GM21360 (cell line): ENCODE measurements around the gene FOCAD.
"Not testable (repeated sequence)": the region's sequence is repeated elsewhere in the genome, so short reads cannot be mapped to it uniquely, and the experiment has no call there.

Experiments used
- ATAC-seq: cut with Tn5 transposase; IDR thresholded peaks from one replicate; pipeline ENCODE4 v1.9.1; 2021; ENCODE audit warnings: mild to moderate bottlenecking, moderate library complexity; ENCODE audit not compliant: unreplicated experiment

FOCAD gene

GRCh38 chr9:20684035-20684874, at the start of gene FOCAD:
FOCAD (plus strand) TSS chr9:20684259; CDS start chr9:20715354, 31,095 bp downstream.
- ATAC-seq: peak; percentile 98

GRCh38 chr9:20634895-20635294, 49.2 kb upstream of the FOCAD start:
- ATAC-seq: no peak

GRCh38 chr9:20636888-20637440, 47.1 kb upstream of the FOCAD start:
- ATAC-seq: no peak

- ATAC-seq: peak; percentile 85
These were observed 43.5 kb upstream of the FOCAD start for GRCh38 chr9:20640331-20641187.

- no peak for ATAC-seq
These were observed 42.0 kb upstream of the FOCAD start for GRCh38 chr9:20642045-20642444.

GRCh38 chr9:20643660-20644059, 40.4 kb upstream of the FOCAD start:
- no peak for ATAC-seq

GRCh38 chr9:20646656-20647055, 37.4 kb upstream of the FOCAD start:
- ATAC-seq: no peak

- no peak for ATAC-seq
These were observed 34.7 kb upstream of the FOCAD start for GRCh38 chr9:20649381-20649780.

GRCh38 chr9:20650313-20650712, 33.7 kb upstream of the FOCAD start:
- ATAC-seq: no peak

GRCh38 chr9:20650750-20651299, 33.2 kb upstream of the FOCAD start:
- ATAC-seq: no peak

GRCh38 chr9:20651939-20652338, 32.1 kb upstream of the FOCAD start:
- ATAC-seq: no peak

- not testable (repeated sequence) for ATAC-seq
These were observed 25.8 kb upstream of the FOCAD start for GRCh38 chr9:20658246-20658667.

GRCh38 chr9:20658677-20659473, 25.2 kb upstream of the FOCAD start:
- ATAC-seq: no peak

- no peak for ATAC-seq
These were observed 24.5 kb upstream of the FOCAD start for GRCh38 chr9:20659474-20659967.

GRCh38 chr9:20662156-20662555, 21.9 kb upstream of the FOCAD start:
- no peak for ATAC-seq

GRCh38 chr9:20663133-20663532, 20.9 kb upstream of the FOCAD start:
- no peak for ATAC-seq

- no peak for ATAC-seq
These were observed 19.6 kb upstream of the FOCAD start for GRCh38 chr9:20664501-20664900.

- ATAC-seq: no peak
These were observed 13.7 kb upstream of the FOCAD start for GRCh38 chr9:20670395-20670794.

- ATAC-seq: no peak
These were observed 12.4 kb upstream of the FOCAD start for GRCh38 chr9:20671635-20672034.

- not testable (repeated sequence) for ATAC-seq
These were observed 10.5 kb upstream of the FOCAD start for GRCh38 chr9:20673537-20673936.
